ENCODE results near the gene LOXHD1. TPM values are rescaled to one million over a fixed set of nuclear protein-coding genes. Genes with fewer than 3 reads are reported as not detected.

Gene LOXHD1
- total RNA-seq, 2 experiments from 2014 or later, result 0.47 to 0.63 TPM

GRCh38 chr18:46663539-46663938, 6.5 kb upstream of the LOXHD1 start:
- H3K4me1 Mint-ChIP-seq (ENCODE audit: low read depth), result no peaks in the 10 kb centered on the region
- CTCF ChIA-PET, result interaction anchor here (1.9 kb wide), 1 partner anchor 490 kb away, joined by 5 read pairs; a partner anchor contains a TSS
- H3K4me3 Mint-ChIP-seq, result no peak overlapping the region
- no peaks in the 10 kb centered on the region for H3K36me3 Mint-ChIP-seq (ENCODE audit: low read depth)
- no peak overlapping the region for H3K27ac Mint-ChIP-seq
- H3K27me3 Mint-ChIP-seq (ENCODE audit: low read depth), result peaks cover 21% of the 10 kb centered on the region
- ATAC-seq (no peak), DNase-seq (no peak)
- H3K9me3 Mint-ChIP-seq (ENCODE audit: insufficient read depth), result no peaks in the 10 kb centered on the region
- POLR2A ChIA-PET, result no interaction called here

- Mint-ChIP-seq H3K36me3 (ENCODE audit: low read depth) (no peaks in the 10 kb centered on the region), H3K27me3 (ENCODE audit: low read depth) (peaks cover 14% of the 10 kb centered on the region), H3K4me1 (ENCODE audit: low read depth) (peaks cover 3% of the 10 kb centered on the region), H3K27ac (no peak overlapping the region), H3K4me3 (no peak overlapping the region), H3K9me3 (ENCODE audit: insufficient read depth) (no peaks in the 10 kb centered on the region)
- ChIA-PET CTCF (interaction anchor here (1.3 to 7.2 kb wide), 5 partner anchors 38 to 513 kb away, joined by 3 to 115 read pairs (median 3); a partner anchor contains a TSS), POLR2A (interaction anchor here (1.0 kb wide), 1 partner anchor 10 kb away, joined by 3 read pairs; no protein-coding TSS in a partner anchor)
- DNase-seq, result no peak
- no peak for ATAC-seq
These were observed 4.1 kb upstream of the LOXHD1 start for GRCh38 chr18:46660957-46661749.

- POLR2A ChIA-PET, result no interaction called here
- H3K27me3 Mint-ChIP-seq (ENCODE audit: low read depth), result peaks cover 16% of the 10 kb centered on the region
- ATAC-seq, result no peak
- H3K27ac Mint-ChIP-seq, result no peak overlapping the region
- H3K4me1 Mint-ChIP-seq (ENCODE audit: low read depth), result peaks cover 14% of the 10 kb centered on the region
- H3K4me3 Mint-ChIP-seq, result no peak overlapping the region
- H3K9me3 Mint-ChIP-seq (ENCODE audit: insufficient read depth), result no peaks in the 10 kb centered on the region
- CTCF ChIA-PET, result interaction anchor here (0.6 to 7.2 kb wide), 5 partner anchors 104 to 486 kb away, joined by 3 to 115 read pairs (median 7); a partner anchor contains a TSS
- DNase-seq, result no peak
- no peaks in the 10 kb centered on the region for H3K36me3 Mint-ChIP-seq (ENCODE audit: low read depth)
These were observed 2.5 kb upstream of the LOXHD1 start for GRCh38 chr18:46659484-46659883.

GRCh38 chr18:46656326-46657114, 500 bp downstream of the LOXHD1 start:
- no peak overlapping the region for H3K27ac Mint-ChIP-seq
- H3K4me3 Mint-ChIP-seq, result no peak overlapping the region
- peaks cover 16% of the 10 kb centered on the region for H3K4me1 Mint-ChIP-seq (ENCODE audit: low read depth)
- CTCF ChIA-PET, result interaction anchor here (2.1 to 7.2 kb wide), 8 partner anchors 11 to 509 kb away, joined by 8 to 115 read pairs (median 25); a partner anchor contains a TSS
- no peaks in the 10 kb centered on the region for H3K9me3 Mint-ChIP-seq (ENCODE audit: insufficient read depth)
- DNase-seq (no peak), ATAC-seq (no peak)
- peaks cover 15% of the 10 kb centered on the region for H3K27me3 Mint-ChIP-seq (ENCODE audit: low read depth)
- POLR2A ChIA-PET, result no interaction called here
- H3K36me3 Mint-ChIP-seq (ENCODE audit: low read depth), result no peaks in the 10 kb centered on the region

GRCh38 chr18:46652372-46652771, 4.6 kb downstream of the LOXHD1 start:
- Mint-ChIP-seq H3K4me3 (no peak overlapping the region), H3K4me1 (ENCODE audit: low read depth) (peaks cover 13% of the 10 kb centered on the region), H3K27me3 (ENCODE audit: low read depth) (peaks cover 17% of the 10 kb centered on the region), H3K36me3 (ENCODE audit: low read depth) (no peaks in the 10 kb centered on the region), H3K27ac (no peak overlapping the region), H3K9me3 (ENCODE audit: insufficient read depth) (no peaks in the 10 kb centered on the region)
- no peak for DNase-seq
- POLR2A ChIA-PET, result no interaction called here
- no peak for ATAC-seq
- CTCF ChIA-PET, result interaction anchor here (0.9 kb wide), 1 partner anchor 29 kb away, joined by 3 read pairs; no protein-coding TSS in a partner anchor

GRCh38 chr18:46650681-46651080, 6.3 kb downstream of the LOXHD1 start:
- H3K9me3 Mint-ChIP-seq (ENCODE audit: insufficient read depth), result no peaks in the 10 kb centered on the region
- DNase-seq (no peak), ATAC-seq (no peak)
- no peak overlapping the region for H3K27ac Mint-ChIP-seq
- H3K4me3 Mint-ChIP-seq, result no peak overlapping the region
- H3K4me1 Mint-ChIP-seq (ENCODE audit: low read depth), result peaks cover 12% of the 10 kb centered on the region
- H3K27me3 Mint-ChIP-seq (ENCODE audit: low read depth), result peaks cover 22% of the 10 kb centered on the region
- no peaks in the 10 kb centered on the region for H3K36me3 Mint-ChIP-seq (ENCODE audit: low read depth)
- ChIA-PET CTCF (no interaction called here), POLR2A (interaction anchor here (0.5 kb wide), 1 partner anchor 529 kb away, joined by 3 read pairs; no protein-coding TSS in a partner anchor)

GRCh38 chr18:46649071-46649862, 7.8 kb downstream of the LOXHD1 start:
- no peak for DNase-seq
- ATAC-seq, result no peak
- H3K9me3 Mint-ChIP-seq (ENCODE audit: insufficient read depth), result no peaks in the 10 kb centered on the region
- H3K36me3 Mint-ChIP-seq (ENCODE audit: low read depth), result no peaks in the 10 kb centered on the region
- no peaks in the 10 kb centered on the region for H3K4me1 Mint-ChIP-seq (ENCODE audit: low read depth)
- ChIA-PET POLR2A (no interaction called here), CTCF (interaction anchor here (2.8 kb wide), 1 partner anchor 9 kb away, joined by 16 read pairs; no protein-coding TSS in a partner anchor)
- H3K27me3 Mint-ChIP-seq (ENCODE audit: low read depth), result peaks cover 16% of the 10 kb centered on the region
- no peak overlapping the region for H3K27ac Mint-ChIP-seq
- H3K4me3 Mint-ChIP-seq, result no peak overlapping the region

GRCh38 chr18:46646468-46646867, 10.6 kb downstream of the LOXHD1 start:
- no peaks in the 10 kb centered on the region for H3K36me3 Mint-ChIP-seq (ENCODE audit: low read depth)
- no peak overlapping the region for H3K4me3 Mint-ChIP-seq
- H3K9me3 Mint-ChIP-seq (ENCODE audit: insufficient read depth), result no peaks in the 10 kb centered on the region
- POLR2A ChIA-PET, result no interaction called here
- peaks cover 16% of the 10 kb centered on the region for H3K27me3 Mint-ChIP-seq (ENCODE audit: low read depth)
- H3K27ac Mint-ChIP-seq, result no peak overlapping the region
- ATAC-seq, result no peak
- H3K4me1 Mint-ChIP-seq (ENCODE audit: low read depth), result no peaks in the 10 kb centered on the region
- DNase-seq, result no peak
- CTCF ChIA-PET, result interaction anchor here (1.1 kb wide), 1 partner anchor 12 kb away, joined by 7 read pairs; no protein-coding TSS in a partner anchor

- ChIA-PET CTCF (interaction anchor here (0.8 to 2.2 kb wide), 2 partner anchors 11 to 16 kb away, joined by 3 to 13 read pairs; no protein-coding TSS in a partner anchor), POLR2A (no interaction called here)
- no peaks in the 10 kb centered on the region for H3K4me1 Mint-ChIP-seq (ENCODE audit: low read depth)
- no peak overlapping the region for H3K27ac Mint-ChIP-seq
- peaks cover 14% of the 10 kb centered on the region for H3K27me3 Mint-ChIP-seq (ENCODE audit: low read depth)
- no peak overlapping the region for H3K4me3 Mint-ChIP-seq
- no peaks in the 10 kb centered on the region for H3K36me3 Mint-ChIP-seq (ENCODE audit: low read depth)
- DNase-seq (no peak), ATAC-seq (no peak)
- H3K9me3 Mint-ChIP-seq (ENCODE audit: insufficient read depth), result no peaks in the 10 kb centered on the region
These were observed 14.5 kb downstream of the LOXHD1 start for GRCh38 chr18:46642561-46642960.

- Mint-ChIP-seq H3K27ac (no peak overlapping the region), H3K36me3 (ENCODE audit: low read depth) (no peaks in the 10 kb centered on the region), H3K4me3 (no peak overlapping the region), H3K9me3 (ENCODE audit: insufficient read depth) (no peaks in the 10 kb centered on the region), H3K4me1 (ENCODE audit: low read depth) (no peaks in the 10 kb centered on the region), H3K27me3 (ENCODE audit: low read depth) (peaks cover 14% of the 10 kb centered on the region)
- ChIA-PET CTCF (no interaction called here), POLR2A (no interaction called here)
- DNase-seq, result no peak
- no peak for ATAC-seq
These were observed 15.1 kb downstream of the LOXHD1 start for GRCh38 chr18:46641917-46642316.

- ATAC-seq, result no peak
- H3K27ac Mint-ChIP-seq, result no peak overlapping the region
- POLR2A ChIA-PET, result no interaction called here
These were observed 17.6 kb downstream of the LOXHD1 start for GRCh38 chr18:46639386-46639785.

More at GRCh38 chr18:46639386-46639785, 17.6 kb downstream of the LOXHD1 start:
- peaks cover 8% of the 10 kb centered on the region for H3K27me3 Mint-ChIP-seq (ENCODE audit: low read depth)
- peaks cover 10% of the 10 kb centered on the region for H3K4me1 Mint-ChIP-seq (ENCODE audit: low read depth)
- no peaks in the 10 kb centered on the region for H3K9me3 Mint-ChIP-seq (ENCODE audit: insufficient read depth)
- CTCF ChIA-PET, result interaction anchor here (2.2 kb wide), 1 partner anchor 18 kb away, joined by 5 read pairs; no protein-coding TSS in a partner anchor
- H3K4me3 Mint-ChIP-seq, result no peak overlapping the region
- no peaks in the 10 kb centered on the region for H3K36me3 Mint-ChIP-seq (ENCODE audit: low read depth)
- no peak for DNase-seq
